Loucy (cell line): ENCODE data around the gene ZNF337.

ENCODE experiments used
- H2AFZ ChIP-seq: fragments of 200-600 bp; sonication (generic); 2 replicates; pipeline ENCODE4 v1.6.0; 2016; ENCODE audit warnings: antibody characterized with exemption, mild to moderate bottlenecking, low read length, moderate library complexity
- H3F3A ChIP-seq: fragments of 200-600 bp; 2 replicates; pipeline ENCODE4 v1.6.0; 2016; ENCODE audit warnings: antibody characterized with exemption, low read depth, mild to moderate bottlenecking
- H3K27me3 ChIP-seq: fragments of 200-600 bp; sonication (generic); 2 replicates; pipeline ENCODE4 v1.6.1; 2014; ENCODE audit warnings: low read length, mild to moderate bottlenecking; ENCODE audit not compliant: insufficient read depth, poor library complexity, severe bottlenecking
- H3K36me3 ChIP-seq: fragments of 200-600 bp; sonication (generic); 2 replicates; pipeline ENCODE4 v1.6.1; 2016; ENCODE audit warnings: low read length; ENCODE audit not compliant: insufficient read depth
- H3K4me1 ChIP-seq: fragments of 200-600 bp; sonication (generic); 2 replicates; pipeline ENCODE4 v1.5.1; 2014; ENCODE audit warnings: low read length, mild to moderate bottlenecking; ENCODE audit not compliant: insufficient read depth, poor library complexity, severe bottlenecking
- H3K4me2 ChIP-seq: fragments of 200-600 bp; sonication (generic); 2 replicates; pipeline ENCODE4 v1.6.0; 2014; ENCODE audit warnings: antibody characterized with exemption, low read length, low read depth, mild to moderate bottlenecking; ENCODE audit not compliant: poor library complexity, severe bottlenecking
- H3K4me3 ChIP-seq: fragments of 200-600 bp; sonication (generic); 2 replicates; pipeline ENCODE4 v1.5.1; 2014; ENCODE audit warnings: low read length, mild to moderate bottlenecking, mixed read lengths; ENCODE audit not compliant: poor library complexity, severe bottlenecking
- H3K79me2 ChIP-seq: fragments of 200-600 bp; sonication (generic); 2 replicates; pipeline ENCODE4 v1.6.1; 2014; ENCODE audit warnings: low read length; ENCODE audit not compliant: insufficient read depth
- H3K9ac ChIP-seq: fragments of 200-600 bp; sonication (generic); 2 replicates; pipeline ENCODE4 v1.6.0; 2014; ENCODE audit warnings: mild to moderate bottlenecking, low read depth, low read length, moderate library complexity; ENCODE audit not compliant: poor library complexity, severe bottlenecking
- H3K9me2 ChIP-seq: fragments of 200-600 bp; sonication (generic); replicated peaks from 2 replicates; pipeline ENCODE4 v1.6.1; 2016; ENCODE audit warnings: low read depth, low read length, mixed read lengths
- H3K9me3 ChIP-seq: fragments of 200-600 bp; sonication (generic); 2 replicates; pipeline ENCODE4 v1.6.1; 2014; ENCODE audit warnings: mild to moderate bottlenecking, antibody characterized with exemption, low read length, low read depth; ENCODE audit not compliant: insufficient read depth
- H4K20me1 ChIP-seq: fragments of 200-600 bp; sonication (generic); 2 replicates; pipeline ENCODE4 v1.6.0; 2014; ENCODE audit warnings: antibody characterized with exemption, low read length, mild to moderate bottlenecking; ENCODE audit not compliant: insufficient read depth, poor library complexity, severe bottlenecking
- EZH2phosphoT487 ChIP-seq: fragments of 200-600 bp; IDR thresholded peaks from 2 replicates; pipeline ENCODE4 v1.6.1; 2018; ENCODE audit warnings: antibody characterized with exemption, mild to moderate bottlenecking, moderate library complexity, borderline replicate concordance
- TF ChIP-seq, protein P1 (sequence below): fragments of 200-600 bp; sonication (generic); conservative IDR thresholded peaks from 2 replicates; pipeline ENCODE4 v1.5.1; 2014; ENCODE audit warnings: mild to moderate bottlenecking, antibody characterized with exemption, low read length

Gene ZNF337

GRCh38 chr20:25738198-25738597 lies 41.5 kb upstream of the ZNF337 start:
- no peaks in the 10 kb centered on the region for H3K9me2 ChIP-seq
- H3K9me3 ChIP-seq, result no peaks in the 10 kb centered on the region
- H2AFZ ChIP-seq, result no peak overlapping the region
- H3K27me3 ChIP-seq, result no peaks in the 10 kb centered on the region
- no peaks in the 10 kb centered on the region for H4K20me1 ChIP-seq
- H3K79me2 ChIP-seq, result no peaks in the 10 kb centered on the region
- H3F3A ChIP-seq, result no peaks in the 10 kb centered on the region
- no peak overlapping the region for H3K4me2 ChIP-seq
- no peak overlapping the region for H3K4me3 ChIP-seq
- H3K36me3 ChIP-seq, result no peaks in the 10 kb centered on the region
- H3K9ac ChIP-seq, result no peak overlapping the region
- TF ChIP-seq EZH2phosphoT487, result no peak
- TF ChIP-seq, protein P1, sequence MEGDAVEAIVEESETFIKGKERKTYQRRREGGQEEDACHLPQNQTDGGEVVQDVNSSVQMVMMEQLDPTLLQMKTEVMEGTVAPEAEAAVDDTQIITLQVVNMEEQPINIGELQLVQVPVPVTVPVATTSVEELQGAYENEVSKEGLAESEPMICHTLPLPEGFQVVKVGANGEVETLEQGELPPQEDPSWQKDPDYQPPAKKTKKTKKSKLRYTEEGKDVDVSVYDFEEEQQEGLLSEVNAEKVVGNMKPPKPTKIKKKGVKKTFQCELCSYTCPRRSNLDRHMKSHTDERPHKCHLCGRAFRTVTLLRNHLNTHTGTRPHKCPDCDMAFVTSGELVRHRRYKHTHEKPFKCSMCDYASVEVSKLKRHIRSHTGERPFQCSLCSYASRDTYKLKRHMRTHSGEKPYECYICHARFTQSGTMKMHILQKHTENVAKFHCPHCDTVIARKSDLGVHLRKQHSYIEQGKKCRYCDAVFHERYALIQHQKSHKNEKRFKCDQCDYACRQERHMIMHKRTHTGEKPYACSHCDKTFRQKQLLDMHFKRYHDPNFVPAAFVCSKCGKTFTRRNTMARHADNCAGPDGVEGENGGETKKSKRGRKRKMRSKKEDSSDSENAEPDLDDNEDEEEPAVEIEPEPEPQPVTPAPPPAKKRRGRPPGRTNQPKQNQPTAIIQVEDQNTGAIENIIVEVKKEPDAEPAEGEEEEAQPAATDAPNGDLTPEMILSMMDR, result no peak
- peaks cover 12% of the 10 kb centered on the region for H3K4me1 ChIP-seq

- no peak overlapping the region for H3K9ac ChIP-seq
- no peak for TF ChIP-seq EZH2phosphoT487
- TF ChIP-seq, protein P1, result no peak
- H3K79me2 ChIP-seq, result no peaks in the 10 kb centered on the region
- H3K9me2 ChIP-seq, result no peaks in the 10 kb centered on the region
- no peak overlapping the region for H3K4me3 ChIP-seq
- H2AFZ ChIP-seq, result no peak overlapping the region
- H3K9me3 ChIP-seq, result no peaks in the 10 kb centered on the region
- H4K20me1 ChIP-seq, result no peaks in the 10 kb centered on the region
- H3K4me1 ChIP-seq, result no peaks in the 10 kb centered on the region
- no peak overlapping the region for H3K4me2 ChIP-seq
- no peaks in the 10 kb centered on the region for H3K27me3 ChIP-seq
- H3K36me3 ChIP-seq, result no peaks in the 10 kb centered on the region
- no peaks in the 10 kb centered on the region for H3F3A ChIP-seq
Observed at GRCh38 chr20:25733903-25734302, 37.2 kb upstream of the ZNF337 start.

DNA sequence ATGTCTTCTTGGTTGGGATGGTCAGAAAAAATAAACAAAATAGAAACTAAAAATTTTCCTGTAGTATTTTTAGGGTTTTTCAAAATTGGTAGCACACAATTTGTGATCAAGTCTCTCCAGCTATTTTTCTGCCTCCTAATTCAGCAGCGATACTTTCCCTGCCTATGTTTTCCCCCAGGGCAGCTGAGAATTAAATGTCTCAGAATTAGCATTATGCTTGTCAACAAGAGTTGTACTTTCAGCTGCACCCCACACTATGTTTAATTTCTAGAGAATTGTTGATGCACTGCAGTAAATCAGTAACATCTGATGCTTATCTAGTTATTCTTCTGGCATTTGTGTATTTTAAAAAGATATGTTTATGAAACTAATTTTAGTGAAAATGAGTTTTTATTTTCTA lies 34.2 kb upstream of the ZNF337 start:
- TF ChIP-seq, protein P1, result no peak
- TF ChIP-seq EZH2phosphoT487, result no peak
- Histone ChIP-seq H3F3A (no peaks in the 10 kb centered on the region), H3K4me2 (no peak overlapping the region), H3K36me3 (no peaks in the 10 kb centered on the region), H3K9ac (no peak overlapping the region), H3K4me1 (no peaks in the 10 kb centered on the region), H4K20me1 (no peaks in the 10 kb centered on the region), H3K79me2 (no peaks in the 10 kb centered on the region), H3K9me3 (peaks cover 12% of the 10 kb centered on the region; the same call in 1 of the 2 replicates), H3K27me3 (no peaks in the 10 kb centered on the region), H3K4me3 (no peak overlapping the region), H3K9me2 (no peaks in the 10 kb centered on the region), H2AFZ (no peak overlapping the region)
